Stimulated activated CD8-positive, alpha-beta memory T cell treated with anti-CD3 and anti-CD28 coated beads, Interleukin-7, amount 100 ng/mL, for 4 hours (primary cell): Measurements from ENCODE around the gene EIF2S2.

Source experiments
- DNase-seq, 2 donors: peaks; one replicate each; pipeline ENCODE4 v3.0.0-alpha.2; 2020; ENCODE audit warnings: low read depth in 2 of 2

EIF2S2 gene

DNA sequence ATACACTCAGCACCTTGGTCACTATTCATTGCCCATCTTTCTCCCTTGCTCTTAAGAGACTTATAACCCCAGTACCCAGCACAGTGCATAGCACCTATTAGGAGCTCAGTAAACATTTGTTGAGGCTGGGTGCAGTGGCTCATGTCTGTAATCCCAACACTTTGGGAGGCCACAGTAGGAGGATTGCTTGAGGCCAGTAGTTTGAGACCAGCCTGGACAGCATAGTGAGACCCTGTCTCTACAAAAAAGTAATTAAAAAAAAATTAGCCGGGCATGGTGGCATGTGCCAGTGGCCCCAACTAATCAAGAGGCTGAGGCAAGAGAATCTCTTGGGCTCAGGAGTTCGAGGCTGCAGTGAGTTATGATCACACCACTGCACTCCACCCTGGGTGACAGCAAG is 8.2 kb upstream of the EIF2S2 start:
- DNase-seq, result no peak

DNA sequence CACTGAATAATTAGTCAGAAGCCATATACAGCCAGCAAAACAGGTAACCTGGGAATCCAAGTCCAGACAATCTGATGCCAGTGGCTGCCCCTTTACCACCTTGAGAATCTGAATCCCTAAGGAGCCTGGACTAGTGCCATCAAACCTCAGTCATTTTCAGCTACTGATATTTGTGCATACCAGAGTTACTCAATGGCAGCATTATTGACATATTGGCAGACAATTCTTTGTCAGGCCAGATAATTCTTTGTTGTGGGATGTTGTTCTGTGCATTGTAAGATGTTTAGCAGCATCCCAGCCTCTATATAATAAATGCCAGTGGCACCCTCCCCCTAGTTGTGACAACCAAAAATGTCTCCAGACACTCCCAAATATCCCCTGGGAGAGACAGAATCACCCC is 3.2 kb upstream of the EIF2S2 start:
- DNase-seq, result no peak

- DNase-seq, result no peak
These were observed 2.8 kb upstream of the EIF2S2 start for GRCh38 chr20:34114809-34115208.

DNA sequence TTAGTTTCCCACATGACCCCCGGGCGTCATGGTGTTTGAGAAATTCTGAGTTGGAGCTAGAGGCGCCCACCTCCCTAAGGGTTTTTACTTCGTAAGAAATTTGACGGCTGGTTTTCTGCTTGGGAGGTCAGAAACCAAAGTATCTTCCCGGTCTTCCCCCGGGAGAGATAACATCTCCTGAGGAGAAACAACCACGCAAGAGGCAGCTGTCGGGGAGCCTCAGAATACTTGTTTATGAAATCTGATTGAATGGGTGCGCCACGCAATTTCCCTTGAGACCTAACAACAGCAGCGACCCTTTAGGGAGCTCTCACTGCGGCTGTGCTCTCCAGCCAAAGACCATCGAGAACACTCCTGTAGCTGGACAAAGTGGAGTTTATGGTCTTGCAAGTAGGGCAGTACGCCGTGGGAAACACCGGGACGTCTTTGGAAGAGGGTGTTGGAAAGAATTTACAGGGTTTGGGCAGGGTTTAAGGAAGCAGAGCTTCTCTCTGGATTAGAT is 608 bp upstream of the EIF2S2 start:
- peak in 1 of 2 donors; percentile 1 for DNase-seq

DNA sequence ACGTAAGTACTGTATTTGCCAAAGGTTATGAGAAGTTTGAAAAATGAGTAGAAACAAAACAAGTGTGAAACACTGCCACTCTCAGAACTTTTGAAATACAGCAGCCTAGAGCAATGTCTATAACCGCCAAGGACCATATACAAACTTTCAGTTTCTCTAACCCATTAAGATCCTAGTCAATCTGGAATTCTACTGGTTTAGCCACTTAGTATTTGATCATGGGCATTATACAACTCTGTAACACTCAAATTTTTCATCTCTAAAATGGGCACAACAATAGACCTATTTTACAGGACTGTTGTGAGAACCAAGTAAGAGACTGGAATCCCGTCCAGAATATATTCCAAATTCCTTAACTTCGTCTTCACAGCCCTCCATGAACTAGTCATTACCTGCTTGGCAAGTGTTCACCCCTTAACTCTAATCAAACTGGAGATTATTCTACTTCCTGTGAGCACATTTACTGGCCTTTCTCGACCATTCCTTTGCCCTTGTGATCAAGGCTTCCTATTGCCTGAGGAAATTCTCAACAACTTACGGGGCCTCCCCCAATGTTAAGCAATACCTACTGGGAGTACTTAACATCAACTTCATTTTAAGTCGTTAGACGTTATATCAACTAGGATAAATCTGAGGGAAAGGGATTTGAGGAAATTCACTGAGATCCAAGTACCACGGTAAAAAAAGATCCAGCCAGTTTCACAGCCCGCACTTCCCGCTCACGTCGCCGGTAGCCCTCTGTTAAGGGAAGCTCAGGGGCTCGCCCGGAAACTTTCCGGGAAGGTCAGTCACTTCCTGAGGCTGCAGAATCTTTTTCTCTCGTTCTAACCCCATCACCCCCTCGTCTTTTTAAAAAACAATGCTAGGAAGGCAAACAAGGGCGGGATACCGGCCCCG is 1.1 kb downstream of the EIF2S2 start:
- no peak for DNase-seq

- DNase-seq, result no peak
These were observed 1.9 kb downstream of the EIF2S2 start for GRCh38 chr20:34110025-34110744.

DNA sequence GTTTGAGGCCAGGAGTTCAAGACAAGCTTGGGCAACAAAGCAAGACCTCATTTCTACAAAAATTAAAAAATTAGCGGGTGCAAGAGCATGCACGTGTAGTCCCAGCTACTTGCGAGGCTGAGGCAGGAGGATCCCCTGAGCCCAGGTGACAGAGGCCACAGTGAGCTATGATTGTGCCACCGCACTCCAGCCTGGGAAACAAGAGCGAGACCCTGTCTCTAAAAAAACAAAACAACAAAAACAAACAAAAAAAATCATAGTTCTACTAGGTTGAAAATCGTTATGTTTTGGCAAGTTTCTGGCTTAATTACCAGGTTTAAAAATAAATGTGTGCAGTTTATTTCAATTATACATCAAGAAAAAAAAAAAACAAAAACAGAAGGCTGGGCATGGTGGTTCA is 2.6 kb downstream of the EIF2S2 start:
- DNase-seq, result no peak

- DNase-seq, result no peak
These were observed 3.3 kb downstream of the EIF2S2 start for GRCh38 chr20:34108616-34109174.

- no peak for DNase-seq
These were observed 5.9 kb downstream of the EIF2S2 start for GRCh38 chr20:34105978-34106675.

DNA sequence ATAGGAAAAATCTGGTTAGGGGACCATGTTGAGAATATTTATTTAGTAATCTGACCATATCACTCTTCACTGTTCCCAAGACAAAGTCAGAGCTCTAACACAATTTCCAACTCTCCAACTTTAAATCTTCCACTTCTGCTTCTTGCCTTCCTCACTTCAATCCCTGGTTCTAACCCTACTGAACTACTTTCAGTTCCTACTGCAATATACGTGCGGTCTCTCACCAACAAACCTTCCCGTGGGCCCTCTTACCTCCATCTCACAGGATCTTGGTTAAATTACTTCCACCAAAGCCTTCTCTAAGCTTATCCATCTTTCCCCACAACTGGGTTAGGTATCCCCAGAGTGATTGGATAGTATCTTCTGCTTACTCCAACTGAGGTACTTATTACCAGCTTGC is 8.0 kb downstream of the EIF2S2 start:
- DNase-seq, result no peak

- DNase-seq, result no peak
These were observed 9.7 kb downstream of the EIF2S2 start for GRCh38 chr20:34102342-34102741.

DNA sequence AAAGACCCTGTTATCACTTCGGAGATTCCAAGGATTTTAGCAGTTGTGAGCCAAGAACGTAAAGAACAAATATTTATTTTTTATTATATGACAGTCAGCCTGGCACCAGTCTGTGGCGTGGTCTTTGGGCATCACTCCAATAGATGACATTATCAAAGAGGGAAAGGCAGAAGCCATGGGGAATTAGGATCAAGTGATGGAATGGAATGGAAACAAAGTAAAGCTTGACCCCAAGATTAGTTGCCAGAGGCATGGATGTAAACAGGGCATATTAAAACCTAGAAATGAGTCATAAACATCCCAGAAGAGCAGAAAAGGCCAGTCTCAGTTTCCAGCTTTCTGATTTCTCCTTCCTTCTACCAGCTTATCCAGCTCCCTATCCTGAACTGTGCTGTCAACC is 11.5 kb downstream of the EIF2S2 start:
- DNase-seq, result no peak

DNA sequence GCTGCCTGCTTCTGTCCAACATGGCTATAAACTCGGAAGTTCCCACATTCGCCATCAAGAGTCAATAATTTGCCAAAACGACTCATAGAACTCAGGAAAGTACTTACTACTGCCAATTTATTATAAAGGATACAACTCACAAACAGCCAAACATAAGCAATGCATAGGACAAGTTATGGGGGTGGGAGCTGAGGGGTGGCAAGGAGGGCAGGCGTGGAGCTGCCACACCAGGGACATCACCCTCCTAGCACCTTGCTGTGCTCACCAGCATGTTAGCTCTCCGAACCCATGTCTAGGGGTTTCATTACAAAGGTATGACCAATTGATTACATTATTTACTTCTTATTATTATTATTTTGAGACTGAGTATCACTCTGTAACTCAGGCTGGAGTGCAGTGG is 12.4 kb downstream of the EIF2S2 start:
- no peak for DNase-seq

DNA sequence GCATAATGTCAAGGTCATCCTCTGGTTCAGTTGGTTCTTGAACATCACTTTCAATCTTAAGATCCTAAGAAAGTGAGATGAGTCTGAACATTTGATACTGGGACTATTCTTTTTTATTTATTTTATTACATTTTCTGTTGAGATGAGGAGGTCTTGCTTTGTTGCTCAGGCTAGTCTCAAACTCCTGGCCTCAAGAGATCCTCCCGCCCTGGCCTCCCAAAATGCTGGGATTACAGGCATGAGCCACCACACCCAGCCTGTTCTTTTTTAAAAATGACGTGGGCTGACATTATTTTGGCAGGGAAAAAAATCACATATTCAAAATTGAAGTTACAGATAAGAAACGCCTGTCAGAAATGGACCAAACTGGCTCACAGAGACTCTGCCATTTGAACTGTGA is 13.5 kb downstream of the EIF2S2 start:
- no peak for DNase-seq

GRCh38 chr20:34096699-34097444 is 15.2 kb downstream of the EIF2S2 start:
- DNase-seq, result no peak

- no peak for DNase-seq
These were observed 16.2 kb downstream of the EIF2S2 start for GRCh38 chr20:34095825-34096224.

- DNase-seq, result no peak
These were observed 18.1 kb downstream of the EIF2S2 start for GRCh38 chr20:34093895-34094294.

GRCh38 chr20:34091637-34092200 is 20.3 kb downstream of the EIF2S2 start:
- no peak for DNase-seq

- no peak for DNase-seq
These were observed 21.4 kb downstream of the EIF2S2 start for GRCh38 chr20:34090645-34091044.

DNA sequence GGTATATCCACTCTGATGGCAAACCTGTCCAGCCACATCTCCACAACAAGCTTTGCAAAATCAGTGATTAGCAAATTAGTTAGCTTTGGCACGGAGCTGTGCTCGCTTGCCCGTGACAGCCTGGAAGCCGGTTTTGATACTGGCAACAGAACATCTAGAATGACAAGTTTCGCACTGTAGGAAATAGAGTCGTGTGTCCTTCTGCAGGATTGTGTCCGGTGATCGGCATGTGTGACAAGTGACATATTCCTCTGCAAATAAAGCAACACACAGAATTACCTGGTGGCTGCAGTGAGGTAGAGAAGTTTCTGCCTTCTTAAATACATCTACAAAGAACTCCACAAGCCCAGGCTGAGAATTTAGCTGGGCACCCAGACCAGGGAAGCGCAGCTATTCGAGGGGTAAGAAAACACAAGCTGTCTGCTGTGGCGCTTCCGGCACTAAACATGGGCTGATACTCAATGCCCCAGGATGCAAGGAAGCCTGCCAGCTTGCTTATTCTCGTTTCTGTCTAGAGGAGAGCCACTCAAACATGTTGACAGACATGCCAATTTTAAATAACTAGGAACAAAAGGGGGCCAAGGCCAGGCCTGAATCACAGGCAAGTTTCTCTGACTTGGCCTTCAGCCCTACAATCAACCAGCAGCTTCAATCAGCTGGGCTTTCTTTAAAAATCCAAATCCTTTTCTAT is 22.2 kb downstream of the EIF2S2 start:
- DNase-seq, result no peak

GRCh38 chr20:34089175-34089479 is 22.9 kb downstream of the EIF2S2 start:
- no peak for DNase-seq
